Lower leg skin (tissue), 3 donors: ENCODE measurements around the gene KCNB1.

Experiments
- CTCF ChIP-seq, 3 donors: fragments of 450-650 bp; IDR thresholded peaks; one replicate each; pipeline ENCODE4 v1.5.1; 2016; ENCODE audit warnings: antibody characterized with exemption in 3 of 3, mild to moderate bottlenecking in 3 of 3, moderate library complexity in 2 of 3
- POLR2A ChIP-seq, 2 donors: fragments of 450-650 bp; IDR thresholded peaks; one replicate each; pipeline ENCODE4 v1.6.1; 2016 to 2017; ENCODE audit warnings: antibody characterized with exemption in 2 of 2, mild to moderate bottlenecking in 1 of 2, moderate library complexity in 1 of 2

- TF ChIP-seq CTCF (IDR thresholded peaks at IDR 0.05) (no peak), POLR2A (IDR thresholded peaks at IDR 0.05) (no peak)
These were observed 3.4 kb downstream of the KCNB1 start for GRCh38 chr20:49478754-49479689.
